ENCODE data around the gene APP.
A peak's percentile ranks its signal among the peaks of the same experiment; 100 is the strongest.

APP gene

DNA sequence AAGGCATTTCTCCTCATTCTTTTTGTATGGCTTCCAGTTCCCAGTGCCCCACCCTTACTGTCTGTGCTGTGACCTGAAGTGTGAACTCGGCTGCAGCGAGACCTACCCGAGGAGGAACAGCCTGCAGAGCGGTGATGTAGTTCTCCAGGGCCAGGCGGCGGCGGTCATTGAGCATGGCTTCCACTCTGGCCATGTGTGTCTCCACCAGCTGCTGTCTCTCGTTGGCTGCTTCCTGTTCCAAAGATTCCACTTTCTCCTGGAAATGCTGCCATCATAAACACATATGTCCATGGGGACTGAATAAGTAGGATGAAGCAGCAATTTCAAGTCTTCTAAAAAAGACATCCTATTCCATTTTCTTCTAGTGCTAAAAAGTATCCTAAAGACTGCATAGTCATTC, 195.6 kb downstream of the APP start:
- POLR2A ChIA-PET = no interaction called here
- peaks cover 31 to 67% of the 10 kb centered on the region in 2 experiments for H3K36me3 ChIP-seq (ENCODE audit: control insufficient read depth in 2 of 2, insufficient read depth in 1 of 2, low read length in 2 of 2)

DNA sequence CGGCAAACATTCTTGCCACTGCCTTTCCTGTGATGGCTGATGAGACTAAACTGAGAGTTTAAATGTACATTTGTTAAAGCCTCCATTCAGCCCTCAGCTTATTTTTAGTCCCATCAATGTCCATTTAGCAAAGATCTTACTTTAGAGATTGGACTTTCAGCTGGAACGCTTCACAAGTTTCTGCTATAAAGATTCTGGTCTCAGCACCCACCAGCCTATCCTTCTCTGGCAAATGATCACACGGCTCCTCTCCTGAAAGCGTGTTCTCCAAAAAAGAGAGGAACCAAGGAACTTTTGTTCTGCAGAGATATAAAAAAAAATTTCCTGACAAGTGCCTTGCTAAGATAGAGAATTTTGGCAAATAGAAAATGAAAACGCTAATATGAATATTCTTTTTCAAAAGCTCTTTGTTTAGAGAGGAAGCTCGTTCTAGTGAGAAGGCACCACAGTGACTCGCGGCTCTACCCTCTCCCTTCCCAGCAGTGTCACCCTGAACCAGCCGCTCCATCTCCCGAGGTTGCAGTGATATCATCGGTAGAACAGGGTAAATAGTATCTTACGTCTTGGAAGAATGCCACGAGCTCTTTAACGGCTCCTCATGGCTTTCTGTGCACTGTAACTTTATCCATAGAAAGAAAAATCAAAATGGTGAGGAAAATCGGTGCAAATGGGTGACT, 200.2 kb downstream of the APP start:
- TF ChIP-seq, protein P1, sequence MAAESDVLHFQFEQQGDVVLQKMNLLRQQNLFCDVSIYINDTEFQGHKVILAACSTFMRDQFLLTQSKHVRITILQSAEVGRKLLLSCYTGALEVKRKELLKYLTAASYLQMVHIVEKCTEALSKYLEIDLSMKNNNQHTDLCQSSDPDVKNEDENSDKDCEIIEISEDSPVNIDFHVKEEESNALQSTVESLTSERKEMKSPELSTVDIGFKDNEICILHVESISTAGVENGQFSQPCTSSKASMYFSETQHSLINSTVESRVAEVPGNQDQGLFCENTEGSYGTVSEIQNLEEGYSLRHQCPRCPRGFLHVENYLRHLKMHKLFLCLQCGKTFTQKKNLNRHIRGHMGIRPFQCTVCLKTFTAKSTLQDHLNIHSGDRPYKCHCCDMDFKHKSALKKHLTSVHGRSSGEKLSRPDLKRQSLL (tag by site-specific recombination; IDR thresholded peaks at IDR 0.05) = peak; percentile 51; the same call in 1 of the 2 replicates
- TF ChIP-seq, protein P2, sequence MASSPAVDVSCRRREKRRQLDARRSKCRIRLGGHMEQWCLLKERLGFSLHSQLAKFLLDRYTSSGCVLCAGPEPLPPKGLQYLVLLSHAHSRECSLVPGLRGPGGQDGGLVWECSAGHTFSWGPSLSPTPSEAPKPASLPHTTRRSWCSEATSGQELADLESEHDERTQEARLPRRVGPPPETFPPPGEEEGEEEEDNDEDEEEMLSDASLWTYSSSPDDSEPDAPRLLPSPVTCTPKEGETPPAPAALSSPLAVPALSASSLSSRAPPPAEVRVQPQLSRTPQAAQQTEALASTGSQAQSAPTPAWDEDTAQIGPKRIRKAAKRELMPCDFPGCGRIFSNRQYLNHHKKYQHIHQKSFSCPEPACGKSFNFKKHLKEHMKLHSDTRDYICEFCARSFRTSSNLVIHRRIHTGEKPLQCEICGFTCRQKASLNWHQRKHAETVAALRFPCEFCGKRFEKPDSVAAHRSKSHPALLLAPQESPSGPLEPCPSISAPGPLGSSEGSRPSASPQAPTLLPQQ (tag by site-specific recombination; IDR thresholded peaks at IDR 0.05) = no peak
- Histone ChIP-seq H3K4me1 (ENCODE audit: control insufficient read depth, insufficient read depth, low read length) (no peaks in the 10 kb centered on the region), H3K27ac (ENCODE audit: extremely low read depth, low read depth, low read length) (no peak overlapping the region), H3K4me3 (ENCODE audit: low read depth, low read length) (no peak overlapping the region), H3K9me3 (ENCODE audit: control insufficient read depth, insufficient read depth, low read depth, low read length) (no peaks in the 10 kb centered on the region; the same call in 1 of the 2 replicates), H3K36me3 (ENCODE audit: control insufficient read depth in 2 of 2, insufficient read depth in 1 of 2, low read length in 2 of 2) (peaks cover 26 to 52% of the 10 kb centered on the region in 2 experiments)
- ChIA-PET POLR2A (no interaction called here), CTCF (no interaction called here)

More for the DNA sequence above, 195.6 kb downstream of the APP start:
- H3K4me3 ChIP-seq (ENCODE audit: low read depth, low read length) = no peak overlapping the region
- no peak overlapping the region for H3K27ac ChIP-seq (ENCODE audit: extremely low read depth, low read depth, low read length)
- no peaks in the 10 kb centered on the region for H3K4me1 ChIP-seq (ENCODE audit: control insufficient read depth, insufficient read depth, low read length)
- CTCF ChIA-PET = no interaction called here
- no peak for TF ChIP-seq ZNF133 (tag by site-specific recombination; IDR thresholded peaks at IDR 0.05)
- no peak for TF ChIP-seq ZNF157 (tag by site-specific recombination; IDR thresholded peaks at IDR 0.05)
- TF ChIP-seq GLIS2 (tag by site-specific recombination; IDR thresholded peaks at IDR 0.05) = no peak
- no peak for TF ChIP-seq MZF1 (tag by site-specific recombination; IDR thresholded peaks at IDR 0.05; ENCODE audit: borderline replicate concordance)
- TF ChIP-seq ZNF560 (tag by site-specific recombination; IDR thresholded peaks at IDR 0.05; ENCODE audit: borderline replicate concordance) = no peak
- TF ChIP-seq ZNF707 (tag by site-specific recombination; IDR thresholded peaks at IDR 0.05) = no peak
- TF ChIP-seq ZNF266 (tag by site-specific recombination; IDR thresholded peaks at IDR 0.05; ENCODE audit: low read depth) = no peak
- no peaks in the 10 kb centered on the region; the same call in 1 of the 2 replicates for H3K9me3 ChIP-seq (ENCODE audit: control insufficient read depth, insufficient read depth, low read depth, low read length)

DNA sequence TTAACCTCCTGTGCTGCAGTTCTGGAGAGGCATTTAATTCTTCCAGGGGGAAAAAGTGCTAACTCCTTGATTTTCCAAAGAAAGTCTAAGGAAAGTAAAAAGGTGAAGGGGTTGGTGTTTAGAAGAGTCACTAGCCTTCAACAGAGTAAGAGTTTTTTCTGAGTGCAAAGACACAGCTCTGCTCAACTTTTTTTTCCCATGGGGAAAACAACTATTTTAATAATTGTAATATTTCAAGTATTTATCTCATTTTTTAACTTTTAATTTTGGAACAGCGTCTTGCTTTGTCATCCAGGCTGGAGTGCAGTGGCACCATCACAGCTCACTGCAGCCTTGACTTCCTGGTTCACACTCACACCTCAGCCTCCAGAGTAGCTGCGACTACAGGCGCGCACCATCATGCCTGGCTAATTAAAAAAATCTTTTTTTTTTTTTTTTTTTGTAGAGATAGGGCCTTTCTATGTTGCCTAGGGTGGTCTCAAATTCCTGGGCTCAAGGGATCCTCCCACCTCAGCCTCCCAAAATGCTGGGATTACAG, 202.6 kb downstream of the APP start:
- Histone ChIP-seq H3K36me3 (ENCODE audit: control insufficient read depth in 2 of 2, insufficient read depth in 1 of 2, low read length in 2 of 2) (peaks cover 24 to 33% of the 10 kb centered on the region in 2 experiments), H3K4me1 (ENCODE audit: control insufficient read depth, insufficient read depth, low read length) (no peaks in the 10 kb centered on the region), H3K27ac (ENCODE audit: extremely low read depth, low read depth, low read length) (no peak overlapping the region), H3K4me3 (ENCODE audit: low read depth, low read length) (no peak overlapping the region), H3K9me3 (ENCODE audit: control insufficient read depth, insufficient read depth, low read depth, low read length) (no peaks in the 10 kb centered on the region; the same call in 1 of the 2 replicates)
- ChIA-PET CTCF (interaction anchor here (0.7 kb wide), 1 partner anchor 102 kb away, joined by 3 read pairs; no protein-coding TSS in a partner anchor), POLR2A (interaction anchor here (0.6 kb wide), 1 partner anchor 101 kb away, joined by 4 read pairs; no protein-coding TSS in a partner anchor)
- TF ChIP-seq, protein P3, sequence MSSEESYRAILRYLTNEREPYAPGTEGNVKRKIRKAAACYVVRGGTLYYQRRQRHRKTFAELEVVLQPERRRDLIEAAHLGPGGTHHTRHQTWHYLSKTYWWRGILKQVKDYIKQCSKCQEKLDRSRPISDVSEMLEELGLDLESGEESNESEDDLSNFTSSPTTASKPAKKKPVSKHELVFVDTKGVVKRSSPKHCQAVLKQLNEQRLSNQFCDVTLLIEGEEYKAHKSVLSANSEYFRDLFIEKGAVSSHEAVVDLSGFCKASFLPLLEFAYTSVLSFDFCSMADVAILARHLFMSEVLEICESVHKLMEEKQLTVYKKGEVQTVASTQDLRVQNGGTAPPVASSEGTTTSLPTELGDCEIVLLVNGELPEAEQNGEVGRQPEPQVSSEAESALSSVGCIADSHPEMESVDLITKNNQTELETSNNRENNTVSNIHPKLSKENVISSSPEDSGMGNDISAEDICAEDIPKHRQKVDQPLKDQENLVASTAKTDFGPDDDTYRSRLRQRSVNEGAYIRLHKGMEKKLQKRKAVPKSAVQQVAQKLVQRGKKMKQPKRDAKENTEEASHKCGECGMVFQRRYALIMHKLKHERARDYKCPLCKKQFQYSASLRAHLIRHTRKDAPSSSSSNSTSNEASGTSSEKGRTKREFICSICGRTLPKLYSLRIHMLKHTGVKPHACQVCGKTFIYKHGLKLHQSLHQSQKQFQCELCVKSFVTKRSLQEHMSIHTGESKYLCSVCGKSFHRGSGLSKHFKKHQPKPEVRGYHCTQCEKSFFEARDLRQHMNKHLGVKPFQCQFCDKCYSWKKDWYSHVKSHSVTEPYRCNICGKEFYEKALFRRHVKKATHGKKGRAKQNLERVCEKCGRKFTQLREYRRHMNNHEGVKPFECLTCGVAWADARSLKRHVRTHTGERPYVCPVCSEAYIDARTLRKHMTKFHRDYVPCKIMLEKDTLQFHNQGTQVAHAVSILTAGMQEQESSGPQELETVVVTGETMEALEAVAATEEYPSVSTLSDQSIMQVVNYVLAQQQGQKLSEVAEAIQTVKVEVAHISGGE (tag by site-specific recombination; conservative IDR thresholded peaks at IDR 0.05; ENCODE audit: low read depth) = no peak
- TF ChIP-seq ZNF433 (tag by site-specific recombination; IDR thresholded peaks at IDR 0.05; ENCODE audit: low read depth) = no peak
- TF ChIP-seq ZNF157 (tag by site-specific recombination; IDR thresholded peaks at IDR 0.05) = no peak
- TF ChIP-seq, protein P4, sequence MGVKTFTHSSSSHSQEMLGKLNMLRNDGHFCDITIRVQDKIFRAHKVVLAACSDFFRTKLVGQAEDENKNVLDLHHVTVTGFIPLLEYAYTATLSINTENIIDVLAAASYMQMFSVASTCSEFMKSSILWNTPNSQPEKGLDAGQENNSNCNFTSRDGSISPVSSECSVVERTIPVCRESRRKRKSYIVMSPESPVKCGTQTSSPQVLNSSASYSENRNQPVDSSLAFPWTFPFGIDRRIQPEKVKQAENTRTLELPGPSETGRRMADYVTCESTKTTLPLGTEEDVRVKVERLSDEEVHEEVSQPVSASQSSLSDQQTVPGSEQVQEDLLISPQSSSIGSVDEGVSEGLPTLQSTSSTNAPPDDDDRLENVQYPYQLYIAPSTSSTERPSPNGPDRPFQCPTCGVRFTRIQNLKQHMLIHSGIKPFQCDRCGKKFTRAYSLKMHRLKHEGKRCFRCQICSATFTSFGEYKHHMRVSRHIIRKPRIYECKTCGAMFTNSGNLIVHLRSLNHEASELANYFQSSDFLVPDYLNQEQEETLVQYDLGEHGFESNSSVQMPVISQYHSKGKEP (tag by site-specific recombination; IDR thresholded peaks at IDR 0.05) = no peak
- TF ChIP-seq ZNF544 (tag by site-specific recombination; IDR thresholded peaks at IDR 0.05) = no peak
- TF ChIP-seq, protein P5, sequence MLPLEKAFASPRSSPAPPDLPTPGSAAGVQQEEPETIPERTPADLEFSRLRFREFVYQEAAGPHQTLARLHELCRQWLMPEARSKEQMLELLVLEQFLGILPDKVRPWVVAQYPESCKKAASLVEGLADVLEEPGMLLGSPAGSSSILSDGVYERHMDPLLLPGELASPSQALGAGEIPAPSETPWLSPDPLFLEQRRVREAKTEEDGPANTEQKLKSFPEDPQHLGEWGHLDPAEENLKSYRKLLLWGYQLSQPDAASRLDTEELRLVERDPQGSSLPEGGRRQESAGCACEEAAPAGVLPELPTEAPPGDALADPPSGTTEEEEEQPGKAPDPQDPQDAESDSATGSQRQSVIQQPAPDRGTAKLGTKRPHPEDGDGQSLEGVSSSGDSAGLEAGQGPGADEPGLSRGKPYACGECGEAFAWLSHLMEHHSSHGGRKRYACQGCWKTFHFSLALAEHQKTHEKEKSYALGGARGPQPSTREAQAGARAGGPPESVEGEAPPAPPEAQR (tag by site-specific recombination; IDR thresholded peaks at IDR 0.05) = no peak
- no peak for TF ChIP-seq ZNF324 (tag by site-specific recombination; IDR thresholded peaks at IDR 0.05)
- no peak for TF ChIP-seq ZNF302 (tag by site-specific recombination; IDR thresholded peaks at IDR 0.05; ENCODE audit: low read depth)
- TF ChIP-seq ZIC2 (tag by site-specific recombination; IDR thresholded peaks at IDR 0.05) = no peak
- no peak for TF ChIP-seq ZNF169 (tag by site-specific recombination; IDR thresholded peaks at IDR 0.05)
- TF ChIP-seq ZNF16 (tag by site-specific recombination; IDR thresholded peaks at IDR 0.05; ENCODE audit: low read depth) = no peak
- TF ChIP-seq ZNF670 (tag by site-specific recombination; IDR thresholded peaks at IDR 0.05; ENCODE audit: low read depth) = no peak
- no peak for TF ChIP-seq GLIS1 (tag by site-specific recombination; IDR thresholded peaks at IDR 0.05)
- TF ChIP-seq ZEB2 (tag by site-specific recombination; IDR thresholded peaks at IDR 0.05) = no peak

Data from HEK293 (cell line).